HG02642 (cell line): ENCODE data around the gene GCSAM.

Source experiments
- ATAC-seq: cut with Tn5 transposase; IDR thresholded peaks from one replicate; pipeline ENCODE4 v1.9.1; 2021; ENCODE audit warnings: mild to moderate bottlenecking; ENCODE audit not compliant: unreplicated experiment, poor library complexity

The GCSAM gene

GRCh38 chr3:112111785-112112402, 21.2 kb downstream of the GCSAM start:
- peak; percentile 53 for ATAC-seq

- ATAC-seq, result no peak
Measured at GRCh38 chr3:112109322-112109721, 23.7 kb downstream of the GCSAM start.

GRCh38 chr3:112104774-112105173, 28.3 kb downstream of the GCSAM start:
- no peak for ATAC-seq

- ATAC-seq, result no peak
Measured at GRCh38 chr3:112101916-112102315, 31.1 kb downstream of the GCSAM start.

GRCh38 chr3:112097378-112097777, 35.7 kb downstream of the GCSAM start:
- no peak for ATAC-seq

- ATAC-seq, result no peak
Measured at GRCh38 chr3:112096176-112096575, 36.9 kb downstream of the GCSAM start.

- ATAC-seq, result no peak
Measured at GRCh38 chr3:112095731-112096130, 37.3 kb downstream of the GCSAM start.

- ATAC-seq, result no peak
Measured at GRCh38 chr3:112093180-112093522, 39.9 kb downstream of the GCSAM start.

GRCh38 chr3:112092496-112093179, 40.4 kb downstream of the GCSAM start:
- ATAC-seq, result peak; percentile 54

- no peak for ATAC-seq
Measured at GRCh38 chr3:112090887-112091586, 42.0 kb downstream of the GCSAM start.

- no peak for ATAC-seq
Measured at GRCh38 chr3:112089956-112090886, 42.8 kb downstream of the GCSAM start.

- no peak for ATAC-seq
Measured at GRCh38 chr3:112088944-112089343, 44.1 kb downstream of the GCSAM start.

GRCh38 chr3:112087746-112088145, 45.3 kb downstream of the GCSAM start:
- no peak for ATAC-seq

GRCh38 chr3:112086875-112087524, 46.0 kb downstream of the GCSAM start:
- no peak for ATAC-seq

- peak; percentile 95 for ATAC-seq
Measured at GRCh38 chr3:112086076-112086854, 46.8 kb downstream of the GCSAM start, which contains the start of gene C3orf52. Gene C3orf52, plus strand, starts transcription at chr3:112086389. Its CDS starts 19 bp downstream, at chr3:112086408.

GRCh38 chr3:112085735-112086075, 47.3 kb downstream of the GCSAM start:
- ATAC-seq, result peak; percentile 12

- no peak for ATAC-seq
Measured at GRCh38 chr3:112084980-112085705, 47.9 kb downstream of the GCSAM start.

- ATAC-seq, result no peak
Measured at GRCh38 chr3:112083239-112083638, 49.8 kb downstream of the GCSAM start.
